GM12872 (cell line): ENCODE results near the gene MID1.

Source experiments
- TF ChIP-seq, protein P1 (sequence below): IDR thresholded peaks from 3 replicates; pipeline ENCODE4 v1.5.1; 2011; ENCODE audit warnings: low read depth, mild to moderate bottlenecking, low read length, moderate library complexity; ENCODE audit not compliant: insufficient read depth

MID1 gene, protein sequence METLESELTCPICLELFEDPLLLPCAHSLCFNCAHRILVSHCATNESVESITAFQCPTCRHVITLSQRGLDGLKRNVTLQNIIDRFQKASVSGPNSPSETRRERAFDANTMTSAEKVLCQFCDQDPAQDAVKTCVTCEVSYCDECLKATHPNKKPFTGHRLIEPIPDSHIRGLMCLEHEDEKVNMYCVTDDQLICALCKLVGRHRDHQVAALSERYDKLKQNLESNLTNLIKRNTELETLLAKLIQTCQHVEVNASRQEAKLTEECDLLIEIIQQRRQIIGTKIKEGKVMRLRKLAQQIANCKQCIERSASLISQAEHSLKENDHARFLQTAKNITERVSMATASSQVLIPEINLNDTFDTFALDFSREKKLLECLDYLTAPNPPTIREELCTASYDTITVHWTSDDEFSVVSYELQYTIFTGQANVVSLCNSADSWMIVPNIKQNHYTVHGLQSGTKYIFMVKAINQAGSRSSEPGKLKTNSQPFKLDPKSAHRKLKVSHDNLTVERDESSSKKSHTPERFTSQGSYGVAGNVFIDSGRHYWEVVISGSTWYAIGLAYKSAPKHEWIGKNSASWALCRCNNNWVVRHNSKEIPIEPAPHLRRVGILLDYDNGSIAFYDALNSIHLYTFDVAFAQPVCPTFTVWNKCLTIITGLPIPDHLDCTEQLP

DNA sequence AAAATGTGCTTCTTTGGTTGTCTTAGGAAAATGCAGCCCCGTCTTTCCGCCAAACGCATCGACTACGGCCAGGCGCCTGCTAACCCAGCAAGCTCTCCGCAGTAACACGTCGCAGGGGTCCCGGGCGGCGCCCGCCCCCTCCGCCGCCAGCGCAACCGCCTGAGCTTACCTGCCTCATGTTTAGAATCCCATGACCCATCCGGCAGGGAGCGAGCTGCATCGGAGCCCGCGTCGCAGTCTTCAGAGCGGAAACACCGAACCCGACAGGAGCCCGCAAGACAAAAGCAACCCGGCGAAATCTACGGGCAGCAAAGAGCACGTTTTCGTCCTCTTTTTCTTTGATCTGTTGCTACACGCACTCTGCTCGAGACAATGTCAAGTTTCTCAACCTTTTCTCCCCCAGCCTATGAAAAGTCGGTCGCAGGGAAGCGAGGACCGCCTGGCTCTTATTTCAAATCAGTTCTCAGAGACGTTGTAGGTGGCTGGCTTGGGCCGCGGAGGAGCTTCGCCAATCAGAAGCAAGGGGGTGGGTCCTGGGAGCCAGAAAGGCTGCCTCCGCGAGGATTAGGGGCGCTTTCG is at the start of gene MID1:
Gene MID1 (minus strand): TSS at position 465 of the 579 bp plus-strand sequence. CDS start 53,038 bp downstream, outside the sequence.
- TF ChIP-seq, protein P1, sequence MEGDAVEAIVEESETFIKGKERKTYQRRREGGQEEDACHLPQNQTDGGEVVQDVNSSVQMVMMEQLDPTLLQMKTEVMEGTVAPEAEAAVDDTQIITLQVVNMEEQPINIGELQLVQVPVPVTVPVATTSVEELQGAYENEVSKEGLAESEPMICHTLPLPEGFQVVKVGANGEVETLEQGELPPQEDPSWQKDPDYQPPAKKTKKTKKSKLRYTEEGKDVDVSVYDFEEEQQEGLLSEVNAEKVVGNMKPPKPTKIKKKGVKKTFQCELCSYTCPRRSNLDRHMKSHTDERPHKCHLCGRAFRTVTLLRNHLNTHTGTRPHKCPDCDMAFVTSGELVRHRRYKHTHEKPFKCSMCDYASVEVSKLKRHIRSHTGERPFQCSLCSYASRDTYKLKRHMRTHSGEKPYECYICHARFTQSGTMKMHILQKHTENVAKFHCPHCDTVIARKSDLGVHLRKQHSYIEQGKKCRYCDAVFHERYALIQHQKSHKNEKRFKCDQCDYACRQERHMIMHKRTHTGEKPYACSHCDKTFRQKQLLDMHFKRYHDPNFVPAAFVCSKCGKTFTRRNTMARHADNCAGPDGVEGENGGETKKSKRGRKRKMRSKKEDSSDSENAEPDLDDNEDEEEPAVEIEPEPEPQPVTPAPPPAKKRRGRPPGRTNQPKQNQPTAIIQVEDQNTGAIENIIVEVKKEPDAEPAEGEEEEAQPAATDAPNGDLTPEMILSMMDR, result no peak

DNA sequence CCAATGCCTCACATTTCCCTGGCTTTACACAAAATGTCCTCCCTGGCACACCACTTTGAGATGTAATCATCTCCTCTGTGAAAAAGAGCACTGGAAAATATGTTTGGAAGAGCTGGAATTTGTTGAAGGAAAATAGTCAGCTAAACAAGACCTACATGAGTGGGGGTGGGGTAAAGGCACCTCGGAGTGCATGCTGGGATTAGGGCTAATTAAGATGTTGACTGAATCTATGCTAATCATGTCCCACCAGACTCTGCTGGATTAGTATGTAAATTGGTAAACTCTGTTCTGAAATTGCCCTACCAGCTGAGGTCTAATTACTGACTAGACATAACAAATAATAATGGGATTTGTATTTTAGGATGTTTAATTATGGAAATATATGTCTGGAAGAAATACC is 46.8 kb upstream of the MID1 start:
- TF ChIP-seq, protein P1, result no peak

DNA sequence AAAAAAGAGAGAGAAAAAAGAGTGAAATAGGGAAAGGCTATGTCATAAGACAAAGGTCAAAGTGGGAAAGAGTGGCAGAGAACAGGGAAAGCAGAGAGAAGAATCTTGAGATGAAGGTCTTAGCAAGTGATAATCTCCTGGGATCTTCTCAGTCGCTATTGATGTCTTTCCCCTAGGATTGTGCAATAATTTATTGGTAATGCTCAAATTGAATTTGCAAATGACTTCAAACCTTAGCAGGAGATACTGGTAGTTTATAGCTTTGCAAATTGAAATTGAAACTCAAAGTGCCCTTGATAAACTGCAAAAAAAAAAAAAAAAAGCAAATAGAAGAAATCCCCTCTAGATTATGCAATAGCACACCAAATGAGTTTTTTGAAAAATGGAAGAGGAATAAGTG is 45.7 kb upstream of the MID1 start:
- TF ChIP-seq, protein P1, result no peak

DNA sequence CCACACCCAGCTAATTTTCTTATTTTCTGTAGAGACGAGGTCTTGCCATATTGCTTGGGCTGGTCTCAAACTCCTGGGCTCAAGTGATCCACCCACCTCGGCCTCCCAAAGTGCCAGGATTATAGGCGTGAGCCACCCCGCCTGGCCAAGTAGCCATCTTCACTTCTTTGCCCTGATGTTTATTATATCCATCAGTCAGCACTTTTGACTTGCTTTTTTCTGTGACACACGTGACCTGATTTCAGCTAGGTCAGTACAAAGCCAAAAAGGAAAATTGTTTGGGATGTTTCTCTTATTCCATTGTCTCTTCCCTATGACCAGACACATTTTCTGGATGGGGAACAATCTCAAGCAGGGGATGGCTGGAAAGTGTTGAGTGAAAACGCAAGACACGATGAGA is 45.3 kb upstream of the MID1 start:
- TF ChIP-seq, protein P1, result no peak

DNA sequence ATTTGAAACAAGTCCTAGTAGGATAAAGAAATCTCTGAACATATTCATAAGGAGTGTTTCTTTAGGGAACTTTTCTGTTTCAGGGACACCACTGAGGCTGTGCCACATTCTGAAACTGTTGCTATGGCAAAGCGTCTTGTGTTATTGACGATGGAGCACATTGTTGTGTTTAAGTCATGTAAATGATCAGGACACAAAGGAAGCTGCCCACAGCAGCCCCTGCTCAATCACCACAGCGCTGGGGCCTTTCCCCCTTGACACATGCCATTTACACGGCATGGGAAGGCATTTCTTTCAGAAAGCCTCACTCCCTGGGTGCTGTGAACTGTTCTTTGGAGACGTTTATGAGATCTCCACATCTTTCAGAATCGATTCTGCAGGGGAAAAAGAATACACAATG is 39.8 kb upstream of the MID1 start:
- TF ChIP-seq, protein P1, result no peak

DNA sequence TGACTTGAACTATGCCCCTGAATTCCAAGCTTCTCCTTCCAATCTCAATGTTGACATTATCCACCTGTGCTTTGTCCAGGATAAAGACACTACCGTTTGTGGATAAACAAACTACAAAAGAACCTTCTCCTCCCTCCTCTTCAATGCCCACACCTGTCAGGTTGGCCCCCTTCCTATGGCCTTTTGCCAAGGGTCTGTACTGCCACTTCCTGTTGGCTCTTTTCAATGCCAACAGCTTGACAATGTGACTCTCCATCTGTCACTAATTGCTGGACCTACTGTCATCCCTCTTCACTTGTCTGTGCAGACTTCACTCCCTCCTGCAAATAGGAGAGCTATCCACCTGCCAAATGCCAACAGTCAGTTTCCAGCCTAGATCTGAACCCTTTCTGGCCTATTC is 35.8 kb upstream of the MID1 start:
- TF ChIP-seq, protein P1, result no peak

DNA sequence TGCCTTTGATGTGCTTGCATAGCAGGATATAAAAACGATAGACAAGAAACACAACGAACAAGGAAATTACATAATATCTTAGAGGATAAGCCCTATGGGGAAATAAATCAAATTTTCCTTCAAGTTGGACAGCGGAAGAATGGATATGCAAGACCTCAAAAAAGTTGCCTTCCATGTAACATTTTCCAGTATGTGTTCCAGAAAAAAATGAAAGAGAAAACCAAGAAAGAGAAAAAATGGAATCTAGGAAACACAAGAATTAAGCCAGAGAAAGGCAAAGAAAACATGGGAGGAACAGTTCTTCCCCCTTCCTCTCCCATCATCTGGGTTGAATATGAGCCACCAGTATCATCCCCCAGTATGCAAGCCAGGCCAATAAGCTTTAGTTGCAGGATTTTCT is 34.6 kb upstream of the MID1 start:
- TF ChIP-seq, protein P1, result no peak
